ENCODE measurements around the gene BAHCC1. TPM values are rescaled to one million over a fixed set of nuclear protein-coding genes. Genes with fewer than 3 reads are reported as not detected.

Gene BAHCC1
- total RNA-seq, 1 donor from 2014 or later = 47.8 TPM

GRCh38 chr17:81513753-81514488, 118.7 kb downstream of the BAHCC1 start:
- ATAC-seq (peak; percentile 37), DNase-seq (ENCODE audit: low spot score) (peak; percentile 82)
- intact Hi-C loops (cut with DNase I) = no loop called here

DNA sequence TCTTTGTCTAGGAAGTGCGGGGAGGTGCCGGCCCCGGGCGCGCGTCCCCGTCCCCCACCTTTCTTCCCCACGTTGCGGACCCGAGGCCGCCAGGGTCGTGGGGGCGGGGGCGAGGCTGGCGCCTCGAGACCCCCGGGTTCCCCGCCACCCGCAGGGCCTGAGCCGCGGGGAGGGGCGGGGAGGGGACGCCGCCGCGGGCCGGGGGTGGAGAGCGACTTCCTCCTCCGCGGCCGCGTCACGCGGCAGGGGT, 119.2 kb downstream of the BAHCC1 start:
- DNase-seq (ENCODE audit: low spot score) = no peak
- intact Hi-C loops (cut with DNase I) = no loop called here
- ATAC-seq = no peak

DNA sequence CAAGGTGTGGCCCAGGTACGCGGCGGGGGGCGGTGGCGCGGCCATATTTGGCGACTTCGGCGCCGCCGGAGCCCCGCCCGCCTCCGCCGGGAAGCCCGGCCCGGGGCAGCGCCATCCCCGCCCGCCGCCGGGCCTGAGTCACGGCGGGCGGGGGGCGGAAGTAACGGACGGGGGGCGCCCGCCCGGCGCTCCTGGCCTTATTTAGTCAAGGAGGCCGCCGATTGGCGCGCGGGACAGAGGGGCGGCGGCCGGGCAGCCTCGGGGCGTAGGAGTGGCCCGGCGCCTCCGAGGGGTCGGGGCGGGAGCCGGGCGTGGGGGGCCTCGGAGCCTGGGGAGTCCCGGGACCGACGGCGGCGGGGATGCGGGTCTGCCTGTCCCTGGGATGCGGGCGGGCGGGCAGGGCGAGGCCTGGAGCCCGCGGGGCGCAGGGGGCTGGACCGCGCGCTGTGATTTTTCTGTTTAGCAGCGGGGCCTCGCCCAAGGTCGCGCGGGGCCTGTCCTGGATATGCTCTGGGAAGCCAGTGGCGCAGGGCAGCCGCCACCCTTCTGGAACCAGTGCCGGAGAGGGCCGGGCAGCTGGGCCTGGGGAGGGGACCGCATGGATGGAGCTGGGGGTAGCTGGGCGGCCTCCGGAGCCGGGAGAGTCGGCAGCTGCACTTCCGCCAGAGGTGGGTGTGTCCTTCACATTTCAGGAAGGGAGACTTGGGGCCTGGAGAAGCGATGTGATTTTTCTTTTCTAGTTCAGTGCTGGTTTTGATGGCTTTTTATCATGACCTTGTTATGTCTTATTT, 119.7 kb downstream of the BAHCC1 start:
- ATAC-seq = peak; percentile 49
- intact Hi-C loops (cut with DNase I) = no loop called here
- peak; percentile 88 for DNase-seq (ENCODE audit: low spot score)

DNA sequence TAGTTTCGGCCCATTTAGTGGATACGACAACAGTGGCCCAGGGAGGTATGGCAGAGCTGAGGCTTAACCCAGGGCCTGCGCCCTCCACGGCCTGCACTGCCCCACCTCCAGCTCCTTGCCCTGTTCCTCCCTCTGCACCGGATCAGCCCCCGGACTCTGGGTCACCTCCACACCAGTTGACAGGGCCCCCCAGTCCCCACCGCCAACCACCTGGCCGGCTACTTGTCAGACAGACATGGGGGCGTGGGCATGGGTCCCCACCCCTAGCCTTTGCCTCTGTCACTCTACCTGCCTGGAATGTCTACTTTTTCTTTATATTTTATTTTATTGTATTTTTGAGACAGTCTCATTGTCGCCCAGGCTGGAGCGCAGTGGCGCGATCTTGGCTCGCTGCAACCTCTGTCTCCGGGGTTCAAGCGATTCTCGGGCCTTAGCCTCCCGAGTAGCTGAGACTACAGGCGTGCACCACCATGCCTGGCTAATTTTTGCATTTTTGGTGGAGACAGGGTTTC, 120.3 kb downstream of the BAHCC1 start:
- ATAC-seq (no peak), DNase-seq (ENCODE audit: low spot score) (no peak)
- intact Hi-C loops (cut with DNase I) = no loop called here

Small RNA genes lying within 50 kb of the gene (microRNA-seq; reads per million reads assigned to microRNA genes)
- gene MIR3186 (not detected), gene MIR4740 (not detected)

Other genes starting within 250 kb of the BAHCC1 start
- gene PVALEF, start 229.9 kb upstream of the BAHCC1 start, total RNA-seq = not detected
- 440 TPM for gene AATK, start 229.2 kb upstream of the BAHCC1 start, total RNA-seq
- 10.1 TPM for gene CEP131, start 172.5 kb upstream of the BAHCC1 start, total RNA-seq
- 38.1 TPM for gene TEPSIN, start 156.4 kb upstream of the BAHCC1 start, total RNA-seq
- 37.4 TPM for gene NDUFAF8, start 156.1 kb upstream of the BAHCC1 start, total RNA-seq
- gene SLC38A10, start 100.2 kb upstream of the BAHCC1 start, total RNA-seq = 61.6 TPM
- gene ACTG1, start 117.3 kb downstream of the BAHCC1 start, total RNA-seq = 2,552 TPM
- 1.6 TPM for gene FSCN2, start 132.9 kb downstream of the BAHCC1 start, total RNA-seq
- gene FAAP100, start 156.9 kb downstream of the BAHCC1 start, total RNA-seq = 20.0 TPM
- gene NPLOC4, start 241.7 kb downstream of the BAHCC1 start, total RNA-seq = 82.3 TPM
- 0.85 TPM for gene TSPAN10, start 241.7 kb downstream of the BAHCC1 start, total RNA-seq

Data from sciatic nerve (tissue), 2 donors.